ENCODE data around the gene KRT4.

Gene KRT4

GRCh38 chr12:52819731-52820510, 6.0 kb upstream of the KRT4 start:
- TF ChIP-seq POLR2A (IDR thresholded peaks at IDR 0.05; ENCODE audit: low read depth, low read length) (no peak), TAF1 (IDR thresholded peaks at IDR 0.05; ENCODE audit: borderline replicate concordance, low read depth, low read length) (no peak), POLR2AphosphoS5 (IDR thresholded peaks at IDR 0.05; ENCODE audit: low read depth, low read length) (no peak)
- DNase-seq (ENCODE audit: insufficient read length) (no peak), FAIRE-seq (no peak)

DNA sequence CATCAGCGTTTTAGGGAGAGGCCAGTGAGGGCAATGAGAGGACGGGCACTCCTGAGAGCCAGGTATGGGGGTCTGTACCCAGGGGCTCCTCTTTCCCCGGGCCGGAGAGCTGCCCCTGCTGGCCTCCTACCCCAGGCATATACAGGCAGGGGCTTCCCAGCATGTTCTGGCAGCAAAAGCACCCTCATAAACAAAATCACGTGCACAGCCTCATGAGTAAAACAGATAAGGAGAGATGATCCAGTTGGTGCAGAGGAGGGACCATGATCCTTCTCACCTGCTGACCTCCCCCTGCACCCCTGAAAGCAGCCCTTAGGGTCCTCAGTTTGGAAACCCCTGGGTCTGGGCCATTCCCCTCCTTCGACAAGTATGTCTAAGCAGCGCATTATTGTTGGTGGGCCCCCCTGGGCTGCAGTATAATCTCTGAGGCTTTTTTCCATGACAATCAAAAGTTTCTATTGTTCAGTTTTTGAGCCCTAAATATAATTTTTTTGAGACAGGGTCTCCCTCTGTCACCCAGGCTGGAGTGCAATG, 5.0 kb upstream of the KRT4 start:
- no peak for FAIRE-seq
- DNase-seq (ENCODE audit: insufficient read length) = no peak
- no peak for TF ChIP-seq TAF1 (IDR thresholded peaks at IDR 0.05; ENCODE audit: borderline replicate concordance, low read depth, low read length)
- no peak for TF ChIP-seq POLR2A (IDR thresholded peaks at IDR 0.05; ENCODE audit: low read depth, low read length)
- TF ChIP-seq POLR2AphosphoS5 (IDR thresholded peaks at IDR 0.05; ENCODE audit: low read depth, low read length) = no peak

DNA sequence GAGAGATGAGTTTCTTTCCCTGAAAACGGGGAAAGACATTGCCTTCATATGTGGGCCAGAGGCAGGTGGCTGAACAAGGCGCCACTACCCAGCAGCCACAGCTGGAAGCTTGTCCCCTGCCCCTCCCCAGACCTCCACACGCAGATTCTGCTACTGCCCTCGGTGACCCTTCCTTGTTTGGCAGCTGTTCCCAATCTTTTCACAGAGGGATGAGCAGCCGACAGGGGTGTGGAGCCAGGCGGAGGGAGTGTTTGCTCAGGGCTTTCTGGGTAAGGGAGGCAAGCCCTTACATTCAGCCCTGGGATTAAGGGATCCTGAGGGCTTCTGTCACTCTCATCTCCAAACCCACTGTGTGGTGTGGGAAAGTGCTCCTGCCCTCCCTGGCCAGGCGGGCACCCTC, 4.5 kb upstream of the KRT4 start:
- no peak for FAIRE-seq
- no peak for DNase-seq (ENCODE audit: insufficient read length)
- TF ChIP-seq POLR2AphosphoS5 (IDR thresholded peaks at IDR 0.05; ENCODE audit: low read depth, low read length) (no peak), POLR2A (IDR thresholded peaks at IDR 0.05; ENCODE audit: low read depth, low read length) (no peak), TAF1 (IDR thresholded peaks at IDR 0.05; ENCODE audit: borderline replicate concordance, low read depth, low read length) (no peak)

DNA sequence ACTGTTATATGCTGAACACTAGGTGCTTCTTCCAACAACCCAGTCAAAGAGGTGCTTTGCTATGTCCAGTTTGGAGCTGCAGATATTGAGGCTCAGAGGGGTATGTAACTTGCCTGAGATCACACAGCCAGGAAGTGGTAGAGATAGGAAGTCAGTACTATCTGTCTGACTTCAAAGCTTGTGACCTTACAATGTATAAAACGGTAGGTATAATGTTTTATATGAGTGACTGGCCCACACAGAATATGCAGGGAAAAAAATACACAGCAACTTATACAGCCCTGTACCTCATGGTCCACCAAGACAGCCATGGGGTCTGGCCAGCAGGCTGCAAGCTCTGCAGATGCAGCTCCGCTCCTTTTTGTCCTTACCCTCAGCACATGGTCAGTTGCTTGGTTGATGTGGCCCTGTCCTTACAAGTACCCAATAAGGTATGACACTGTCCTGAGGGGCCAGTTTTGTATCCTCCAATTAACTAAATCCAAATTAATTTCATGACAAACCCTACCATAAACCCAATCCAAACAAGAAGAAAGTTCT, 3.9 kb upstream of the KRT4 start:
- no peak for FAIRE-seq
- TF ChIP-seq TAF1 (IDR thresholded peaks at IDR 0.05; ENCODE audit: borderline replicate concordance, low read depth, low read length) (no peak), POLR2A (IDR thresholded peaks at IDR 0.05; ENCODE audit: low read depth, low read length) (no peak), POLR2AphosphoS5 (IDR thresholded peaks at IDR 0.05; ENCODE audit: low read depth, low read length) (no peak)
- DNase-seq (ENCODE audit: insufficient read length) = no peak

GRCh38 chr12:52817003-52817698, 3.2 kb upstream of the KRT4 start:
- TF ChIP-seq POLR2A (IDR thresholded peaks at IDR 0.05; ENCODE audit: low read depth, low read length) (no peak), TAF1 (IDR thresholded peaks at IDR 0.05; ENCODE audit: borderline replicate concordance, low read depth, low read length) (no peak), POLR2AphosphoS5 (IDR thresholded peaks at IDR 0.05; ENCODE audit: low read depth, low read length) (no peak)
- DNase-seq (ENCODE audit: insufficient read length) = no peak
- FAIRE-seq = no peak

- no peak for TF ChIP-seq TAF1 (IDR thresholded peaks at IDR 0.05; ENCODE audit: borderline replicate concordance, low read depth, low read length)
- no peak for TF ChIP-seq POLR2AphosphoS5 (IDR thresholded peaks at IDR 0.05; ENCODE audit: low read depth, low read length)
- no peak for TF ChIP-seq POLR2A (IDR thresholded peaks at IDR 0.05; ENCODE audit: low read depth, low read length)
- FAIRE-seq (no peak), DNase-seq (ENCODE audit: insufficient read length) (no peak)
Observed at GRCh38 chr12:52815676-52816588, 2.0 kb upstream of the KRT4 start.

DNA sequence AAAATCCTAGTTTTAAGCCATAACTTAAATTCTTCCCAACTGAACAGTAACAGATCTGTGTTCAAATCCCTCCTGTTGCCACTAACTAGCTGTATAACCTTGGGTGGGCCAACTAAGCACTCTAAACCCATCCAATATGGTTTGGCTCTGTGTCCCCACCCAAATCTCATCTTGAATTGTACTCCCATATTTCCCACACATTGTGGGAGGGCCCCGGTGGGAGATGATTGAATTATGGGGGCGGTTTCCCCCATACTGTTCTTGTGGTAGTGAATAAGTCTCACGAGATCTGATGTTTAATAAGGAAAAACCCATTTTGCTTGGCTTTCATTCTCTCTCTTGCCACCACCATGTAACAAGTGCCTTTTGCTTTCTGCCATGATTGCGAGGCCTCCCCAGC, 1.2 kb upstream of the KRT4 start:
- FAIRE-seq (no peak), DNase-seq (ENCODE audit: insufficient read length) (no peak)
- TF ChIP-seq TAF1 (IDR thresholded peaks at IDR 0.05; ENCODE audit: borderline replicate concordance, low read depth, low read length) (no peak), POLR2AphosphoS5 (IDR thresholded peaks at IDR 0.05; ENCODE audit: low read depth, low read length) (no peak), POLR2A (IDR thresholded peaks at IDR 0.05; ENCODE audit: low read depth, low read length) (no peak)

DNA sequence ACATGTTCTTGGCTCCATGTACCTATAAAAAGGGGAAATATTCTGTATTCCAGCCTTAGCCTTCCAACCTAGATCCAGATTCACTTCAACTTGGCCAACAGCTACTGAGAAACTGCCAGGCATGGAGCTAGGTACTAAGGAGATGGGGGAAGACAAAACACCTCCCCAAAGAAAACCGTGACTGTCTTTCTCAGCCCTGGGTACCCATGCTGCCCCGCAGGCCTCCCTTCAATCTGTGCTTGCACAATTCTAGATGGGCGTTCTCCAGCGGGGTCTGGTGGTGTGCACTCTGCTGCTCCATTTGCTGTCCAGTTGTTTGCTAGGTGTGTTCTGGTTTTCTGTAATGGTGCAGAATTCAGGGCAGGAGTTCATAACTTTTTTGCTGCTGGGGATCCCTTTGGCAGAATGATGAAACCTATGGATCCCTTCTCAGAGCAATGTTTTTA, 817 bp upstream of the KRT4 start:
- DNase-seq (ENCODE audit: insufficient read length) (no peak), FAIRE-seq (no peak)
- TF ChIP-seq TAF1 (IDR thresholded peaks at IDR 0.05; ENCODE audit: borderline replicate concordance, low read depth, low read length) (no peak), POLR2AphosphoS5 (IDR thresholded peaks at IDR 0.05; ENCODE audit: low read depth, low read length) (no peak), POLR2A (IDR thresholded peaks at IDR 0.05; ENCODE audit: low read depth, low read length) (no peak)

- FAIRE-seq (no peak), DNase-seq (ENCODE audit: insufficient read length) (no peak)
- TF ChIP-seq POLR2A (IDR thresholded peaks at IDR 0.05; ENCODE audit: low read depth, low read length) = no peak
- TF ChIP-seq POLR2AphosphoS5 (IDR thresholded peaks at IDR 0.05; ENCODE audit: low read depth, low read length) = no peak
- no peak for TF ChIP-seq TAF1 (IDR thresholded peaks at IDR 0.05; ENCODE audit: borderline replicate concordance, low read depth, low read length)
Observed at GRCh38 chr12:52813203-52813819, 605 bp downstream of the KRT4 start.

- FAIRE-seq = no peak
- no peak for DNase-seq (ENCODE audit: insufficient read length)
- TF ChIP-seq POLR2A (IDR thresholded peaks at IDR 0.05; ENCODE audit: low read depth, low read length) = no peak
- no peak for TF ChIP-seq TAF1 (IDR thresholded peaks at IDR 0.05; ENCODE audit: borderline replicate concordance, low read depth, low read length)
- TF ChIP-seq POLR2AphosphoS5 (IDR thresholded peaks at IDR 0.05; ENCODE audit: low read depth, low read length) = no peak
Observed at GRCh38 chr12:52812749-52813148, 1.2 kb downstream of the KRT4 start.

Measured in GM12892 (cell line).